ENCODE results near the gene SCFD2.

Gene SCFD2

GRCh38 chr4:52911684-52912294, 454.1 kb downstream of the SCFD2 start:
- DNase-seq: peak; percentile 16 to 65 (median 36)

- no peak for DNase-seq
These were observed 455.7 kb downstream of the SCFD2 start for GRCh38 chr4:52910115-52910514.

GRCh38 chr4:52907510-52907909, 458.4 kb downstream of the SCFD2 start:
- no peak for DNase-seq

DNA sequence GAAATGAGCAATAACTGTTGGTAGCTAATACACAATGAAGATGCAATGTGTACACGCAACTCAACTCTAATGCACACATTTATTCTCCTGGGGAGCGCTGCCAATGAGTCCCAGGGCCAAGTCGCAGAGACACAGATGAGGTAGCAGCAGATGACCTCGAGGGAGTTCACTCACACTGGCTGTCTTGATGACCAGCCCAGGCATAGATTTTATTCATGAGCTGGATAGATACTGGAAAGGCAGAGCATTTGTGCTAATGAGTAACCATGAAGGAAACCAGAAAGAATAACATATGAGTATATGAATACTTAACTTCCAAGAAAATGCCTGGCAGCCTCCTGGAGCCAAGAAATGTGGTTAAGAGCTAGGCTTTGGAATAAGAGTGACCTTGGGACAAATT, 461.4 kb downstream of the SCFD2 start:
- DNase-seq: no peak

DNA sequence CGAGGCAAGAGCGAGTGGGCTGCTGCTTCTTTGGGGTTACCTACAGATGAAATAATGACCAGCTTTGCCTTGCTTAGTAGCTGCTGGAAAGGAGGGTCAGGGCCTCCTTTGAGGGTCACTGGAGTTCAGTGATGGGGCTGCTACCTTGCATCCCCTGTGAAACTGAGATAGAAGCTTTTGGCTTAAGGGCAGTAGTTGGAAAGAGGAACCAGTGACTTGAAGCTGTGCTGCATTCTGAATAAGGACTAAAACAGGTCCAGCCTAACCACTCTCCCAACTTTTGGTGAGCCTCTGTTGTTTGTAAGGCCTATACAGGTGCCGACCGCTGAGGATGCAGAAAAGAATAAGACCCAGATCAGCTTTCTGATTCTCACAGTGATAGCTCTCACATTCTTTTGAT, 462.6 kb downstream of the SCFD2 start:
- DNase-seq: no peak

GRCh38 chr4:52894443-52894842, 471.4 kb downstream of the SCFD2 start:
- peak in 1 of 5 donors; percentile 6 for DNase-seq

DNA sequence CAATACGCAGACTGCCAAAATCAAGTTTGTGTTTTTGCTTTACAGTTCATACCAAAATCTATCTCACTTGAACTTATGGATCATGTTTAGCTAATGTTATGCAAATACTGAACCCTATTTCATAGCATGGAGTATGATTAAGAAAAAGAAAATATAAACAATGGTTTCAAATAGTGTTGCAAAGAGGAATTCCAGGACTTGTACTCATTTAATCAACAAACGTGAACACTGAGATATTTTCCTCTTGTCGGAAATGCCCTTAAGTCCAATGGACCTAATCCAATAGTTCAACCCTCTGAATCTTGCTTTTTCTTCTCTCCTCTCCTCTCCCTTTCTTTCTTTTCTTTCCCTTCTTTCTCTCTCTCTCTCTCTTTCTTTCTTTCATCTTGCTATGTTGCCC, 473.0 kb downstream of the SCFD2 start:
- no peak for DNase-seq

GRCh38 chr4:52891743-52892142, 474.1 kb downstream of the SCFD2 start:
- no peak for DNase-seq

DNA sequence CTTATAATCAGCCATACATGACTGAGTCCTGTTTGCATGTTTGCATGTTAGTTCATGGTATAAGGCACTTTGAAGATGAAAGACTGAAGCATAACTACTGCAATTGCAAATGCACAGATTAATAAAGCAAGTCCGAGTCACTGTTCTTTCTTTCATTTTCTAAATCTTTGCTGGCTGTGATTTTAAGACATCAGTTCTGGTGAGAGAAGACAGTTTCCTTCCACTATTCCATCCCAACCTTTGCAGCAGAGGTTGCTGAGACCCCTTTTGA, 475.4 kb downstream of the SCFD2 start:
- DNase-seq: peak in 1 of 5 donors; percentile 8

- peak in 1 of 5 donors; percentile 67 for DNase-seq
These were observed 475.9 kb downstream of the SCFD2 start for GRCh38 chr4:52889778-52890520.

DNA sequence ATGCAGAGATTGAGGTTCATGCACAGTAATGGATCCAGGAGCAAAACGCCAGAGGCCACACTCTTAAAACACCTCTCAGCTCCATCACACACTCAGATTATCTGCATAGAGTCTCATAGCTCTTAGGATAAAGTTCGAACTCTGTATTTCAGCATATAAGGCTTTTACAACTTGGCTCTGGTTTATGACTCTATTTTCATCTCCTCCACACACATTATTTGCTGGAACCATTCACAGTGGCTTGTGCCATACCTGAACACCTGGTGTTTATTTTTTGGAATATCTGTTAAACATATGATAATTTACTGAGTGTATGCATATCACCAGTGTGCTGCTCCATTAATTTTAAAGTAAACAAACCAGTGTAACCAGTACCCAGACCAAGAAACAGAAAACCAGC, 476.5 kb downstream of the SCFD2 start:
- no peak for DNase-seq

DNA sequence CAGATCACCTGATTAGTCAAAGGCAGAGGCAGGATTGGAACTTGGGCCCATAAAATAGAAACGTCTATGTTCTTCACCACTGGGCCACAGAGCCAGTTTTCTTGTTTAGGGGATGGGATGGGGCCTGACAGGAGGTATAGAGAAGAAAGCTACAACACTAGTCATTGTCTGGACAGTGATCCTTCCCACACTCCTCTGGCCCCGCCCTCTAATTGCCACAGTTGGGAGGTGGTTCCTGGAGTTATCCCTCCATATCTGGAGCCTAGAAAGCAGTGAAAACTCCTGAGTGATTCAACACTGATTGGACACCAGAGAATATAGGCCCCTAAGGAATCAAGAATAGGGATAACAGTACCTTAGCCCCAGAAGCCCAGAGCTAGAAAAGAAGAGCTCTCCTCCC, 480.9 kb downstream of the SCFD2 start:
- no peak for DNase-seq

- no peak for DNase-seq
These were observed 481.9 kb downstream of the SCFD2 start for GRCh38 chr4:52883707-52884669.

DNA sequence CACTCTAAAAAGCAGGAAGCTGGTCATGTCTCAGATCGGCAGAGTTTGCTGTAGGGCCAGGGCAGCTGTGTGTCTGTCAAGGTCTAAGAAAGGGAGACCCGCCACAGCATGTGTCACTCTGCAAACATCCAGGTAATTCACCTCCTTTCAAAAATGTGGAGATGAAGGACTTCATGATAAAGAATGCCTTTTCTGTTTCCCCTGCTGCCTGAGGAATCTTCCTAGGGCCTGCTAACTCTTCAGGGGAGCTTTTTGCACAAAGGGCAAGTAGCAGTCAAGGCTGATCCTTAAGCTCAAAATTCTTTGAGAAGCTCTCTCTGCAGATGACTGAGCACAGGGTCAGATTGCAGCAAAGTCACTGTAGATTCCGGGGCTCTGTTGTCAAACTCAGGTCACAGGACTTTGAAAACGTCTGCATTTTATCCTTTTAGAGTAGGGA, 482.7 kb downstream of the SCFD2 start:
- DNase-seq: no peak

GRCh38 chr4:52880994-52881393, 484.9 kb downstream of the SCFD2 start:
- DNase-seq: no peak

GRCh38 chr4:52879471-52879870, 486.4 kb downstream of the SCFD2 start:
- no peak for DNase-seq

DNA sequence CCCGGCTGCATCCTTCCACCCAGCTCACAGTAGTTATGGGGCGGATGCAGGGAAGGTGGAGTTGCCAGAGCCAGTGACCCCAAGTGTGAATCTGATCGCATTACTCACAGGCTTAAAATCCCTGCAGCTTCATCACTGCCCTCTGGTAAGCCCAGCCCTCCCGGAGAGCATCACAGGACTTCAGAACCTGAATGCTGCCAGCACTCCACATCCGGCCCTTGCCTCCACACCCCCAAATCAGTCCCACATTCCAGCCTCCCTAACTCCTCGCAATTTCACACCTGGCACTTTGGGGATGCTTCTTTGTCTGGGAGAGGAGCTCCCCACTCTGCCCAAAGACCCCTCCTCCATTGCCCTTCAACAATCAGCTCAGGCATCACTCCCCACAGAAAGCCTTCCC, 488.2 kb downstream of the SCFD2 start:
- no peak for DNase-seq

- DNase-seq: no peak
These were observed 488.8 kb downstream of the SCFD2 start for GRCh38 chr4:52877036-52877435.

DNA sequence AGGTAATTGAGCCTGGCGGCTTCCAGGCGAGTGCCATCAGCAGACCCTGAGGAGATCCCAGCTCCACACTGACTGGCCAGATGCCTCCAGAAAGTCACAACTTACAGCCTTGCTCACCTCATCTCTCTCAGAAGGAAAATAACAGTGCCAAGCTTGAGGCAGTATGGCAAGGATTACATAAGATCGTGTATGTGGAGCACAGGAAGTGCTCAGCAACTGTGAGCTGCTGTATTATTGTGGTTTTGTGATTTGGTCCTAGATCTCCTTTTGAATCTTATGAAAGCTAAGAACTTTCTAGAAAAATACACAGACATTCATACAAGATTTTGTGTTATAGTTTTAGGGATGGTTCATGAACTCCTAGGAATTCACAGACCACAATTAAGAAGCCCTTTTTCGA, 489.8 kb downstream of the SCFD2 start:
- DNase-seq: no peak

- DNase-seq: no peak
These were observed 490.9 kb downstream of the SCFD2 start for GRCh38 chr4:52874948-52875347.

DNA sequence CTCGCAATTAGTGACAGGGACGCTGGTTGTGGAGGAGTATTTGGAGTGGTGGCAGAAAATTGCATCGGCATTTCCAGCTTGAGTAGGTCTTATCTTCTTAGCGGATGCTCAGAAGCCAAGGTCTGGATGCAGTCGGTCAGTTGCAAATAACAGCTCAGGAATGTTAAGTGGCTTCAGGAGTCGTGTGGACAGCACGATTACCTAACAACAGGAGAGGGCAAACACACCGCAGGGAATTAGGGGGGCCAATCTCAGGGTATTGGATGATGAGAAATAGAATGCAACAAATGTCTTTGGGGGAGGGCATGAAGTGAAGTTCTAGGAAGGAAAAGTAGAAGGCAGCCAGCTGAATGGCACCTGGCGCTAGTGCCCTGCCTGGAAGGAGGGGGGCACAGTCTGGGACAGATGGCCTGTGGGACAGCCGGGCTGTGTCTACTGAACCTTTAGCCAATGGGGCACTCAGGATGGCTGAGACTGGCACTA, 492.0 kb downstream of the SCFD2 start:
- no peak for DNase-seq

DNA sequence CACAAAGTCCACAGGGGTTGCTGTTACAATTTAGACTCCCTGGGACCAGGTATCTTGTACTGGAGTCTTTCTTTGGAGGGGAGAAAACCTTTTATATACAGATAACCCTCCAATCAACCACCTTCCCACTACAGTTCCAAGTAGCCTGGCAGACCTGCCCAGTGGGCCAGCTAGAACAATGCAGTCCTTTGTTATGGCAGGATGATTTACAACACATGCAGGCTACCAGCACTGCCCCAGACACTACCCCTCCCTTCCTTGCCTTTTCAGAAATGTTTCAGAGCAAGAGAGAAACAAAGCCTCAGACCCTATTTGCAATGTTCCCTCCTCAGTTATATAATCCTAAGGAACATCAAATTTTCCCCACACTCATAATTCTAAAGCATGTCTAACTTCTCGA, 492.7 kb downstream of the SCFD2 start:
- DNase-seq: no peak

DNA sequence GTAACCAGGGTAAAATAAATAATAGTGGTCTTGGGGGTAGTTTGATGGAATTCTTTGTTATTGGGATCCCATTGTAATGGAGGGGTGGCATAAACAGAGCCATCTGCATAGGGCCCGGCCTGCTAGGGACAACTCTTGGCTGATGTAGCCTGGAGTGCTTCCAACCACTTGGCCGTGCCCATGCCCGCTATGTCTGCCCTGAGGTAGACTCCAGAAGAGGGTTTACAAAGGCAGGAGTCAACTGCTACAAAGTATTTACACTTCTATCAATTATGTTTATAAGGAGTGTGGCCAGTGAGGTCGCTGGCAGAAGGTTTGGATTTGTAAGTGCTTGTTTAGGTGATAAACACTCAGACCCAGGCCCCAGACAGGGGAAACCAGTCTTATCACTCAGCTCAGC, 495.6 kb downstream of the SCFD2 start:
- no peak for DNase-seq

- DNase-seq: no peak
These were observed 496.2 kb downstream of the SCFD2 start for GRCh38 chr4:52869656-52870055.
